HUES48 (cell line): ENCODE data around the gene HOXB2.

Experiments used
- H3K27ac ChIP-seq: one replicate; pipeline ENCODE4 v1.7.0; 2013; ENCODE audit warnings: low read depth, low read length, inconsistent platforms
- H3K27me3 ChIP-seq: 2 replicates; pipeline ENCODE4 v1.6.1; 2013; ENCODE audit warnings: mild to moderate bottlenecking, low read length; ENCODE audit not compliant: control insufficient read depth, insufficient read depth
- H3K36me3 ChIP-seq: 2 replicates; pipeline ENCODE4 v1.6.1; 2013; ENCODE audit warnings: low read length; ENCODE audit not compliant: control insufficient read depth, insufficient read depth
- H3K4me1 ChIP-seq: 2 replicates; pipeline ENCODE4 v1.6.1; 2013; ENCODE audit warnings: mild to moderate bottlenecking, low read length; ENCODE audit not compliant: control insufficient read depth, insufficient read depth
- H3K4me3 ChIP-seq: 2 replicates; pipeline ENCODE4 v1.5.1; 2013; ENCODE audit warnings: mild to moderate bottlenecking, low read depth, low read length
- H3K9ac ChIP-seq: 2 replicates; pipeline ENCODE4 v1.6.1; 2013; ENCODE audit warnings: mild to moderate bottlenecking, low read depth, low read length, moderate library complexity
- H3K9me3 ChIP-seq: 2 replicates; pipeline ENCODE4 v1.6.1; 2013; ENCODE audit warnings: low read length; ENCODE audit not compliant: control insufficient read depth, insufficient read depth

Gene HOXB2

GRCh38 chr17:48549914-48550501 is 5.1 kb upstream of the HOXB2 start:
- peaks cover 100% of the 10 kb centered on the region for H3K27me3 ChIP-seq
- peaks cover 46% of the 10 kb centered on the region for H3K4me1 ChIP-seq
- H3K9me3 ChIP-seq: no peaks in the 10 kb centered on the region

DNA sequence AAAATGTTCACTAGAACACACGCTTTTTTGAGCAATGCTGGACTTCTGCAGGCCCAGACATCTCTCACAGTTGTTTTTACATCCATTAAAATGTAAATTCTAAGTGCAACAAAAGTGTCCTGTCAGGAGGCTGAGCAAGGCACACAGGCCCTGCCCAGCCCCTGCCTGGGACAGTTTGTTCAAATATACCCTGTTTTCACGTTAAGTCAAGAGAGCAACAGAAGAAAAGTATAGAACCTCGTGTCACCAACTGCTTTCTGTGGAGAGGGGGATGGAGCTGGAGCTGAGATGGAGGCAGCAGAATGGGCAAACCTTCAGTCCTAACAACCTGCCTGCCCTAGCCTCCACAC is 4.3 kb upstream of the HOXB2 start:
- Histone ChIP-seq H3K9ac (no peak overlapping the region), H3K36me3 (no peaks in the 10 kb centered on the region)

More at GRCh38 chr17:48549914-48550501, 5.1 kb upstream of the HOXB2 start:
- 0 out of 2 replicates have a peak overlapping the region, but pooled peaks have one; percentile 19 for H3K4me3 ChIP-seq
- no peak overlapping the region for H3K27ac ChIP-seq
- no peak overlapping the region for H3K9ac ChIP-seq
- H3K36me3 ChIP-seq: no peaks in the 10 kb centered on the region

GRCh38 chr17:48548523-48549280 is 3.8 kb upstream of the HOXB2 start:
- H3K27ac ChIP-seq: no peak overlapping the region
- peaks cover 100% of the 10 kb centered on the region for H3K27me3 ChIP-seq
- no peak overlapping the region for H3K4me3 ChIP-seq
- no peaks in the 10 kb centered on the region for H3K9me3 ChIP-seq
- H3K4me1 ChIP-seq: peaks cover 42% of the 10 kb centered on the region
- H3K9ac ChIP-seq: no peak overlapping the region
- H3K36me3 ChIP-seq: no peaks in the 10 kb centered on the region

More for the DNA sequence above, 4.3 kb upstream of the HOXB2 start:
- H3K9me3 ChIP-seq: no peaks in the 10 kb centered on the region
- peaks cover 100% of the 10 kb centered on the region for H3K27me3 ChIP-seq
- peaks cover 42% of the 10 kb centered on the region for H3K4me1 ChIP-seq
- no peak overlapping the region for H3K4me3 ChIP-seq
- H3K27ac ChIP-seq: no peak overlapping the region

DNA sequence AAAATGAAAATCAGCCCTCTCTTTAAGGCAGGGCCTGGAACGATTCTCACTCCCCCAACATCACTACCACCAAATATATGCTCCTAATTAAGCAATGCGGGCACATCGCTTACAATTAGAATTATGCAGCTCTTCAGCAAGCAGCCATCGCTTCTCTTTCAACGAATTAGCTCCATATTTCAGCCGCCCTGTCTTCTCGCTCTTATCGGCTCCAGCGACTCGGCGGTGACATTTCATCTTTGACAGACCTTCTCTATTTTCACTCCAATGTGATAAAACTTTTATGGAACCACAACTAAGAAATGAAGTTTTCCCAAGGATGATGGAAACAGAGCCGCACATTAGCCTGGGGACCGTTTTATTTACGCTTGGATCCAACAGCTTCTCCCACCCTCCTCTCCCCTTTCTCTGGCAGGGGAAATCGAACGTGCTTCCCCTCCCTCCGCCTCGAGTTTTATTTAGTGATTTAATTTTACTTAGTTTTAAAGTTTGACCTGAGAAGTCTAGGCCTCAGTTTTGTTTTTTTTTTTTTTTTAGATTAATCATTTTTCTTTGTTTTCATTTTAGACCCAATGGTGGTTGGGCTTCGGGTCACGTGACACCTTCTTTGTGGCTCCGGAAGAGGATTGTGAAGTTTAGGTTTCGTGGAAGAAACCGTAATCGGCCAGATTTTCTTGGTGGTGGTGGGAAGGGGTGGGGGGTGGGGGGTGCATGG is 3.1 kb upstream of the HOXB2 start:
- no peaks in the 10 kb centered on the region for H3K36me3 ChIP-seq
- H3K9ac ChIP-seq: no peak overlapping the region
- no peaks in the 10 kb centered on the region for H3K9me3 ChIP-seq
- peak overlapping the region; percentile 36 for H3K4me3 ChIP-seq
- peaks cover 43% of the 10 kb centered on the region for H3K4me1 ChIP-seq
- H3K27ac ChIP-seq: no peak overlapping the region
- peaks cover 100% of the 10 kb centered on the region for H3K27me3 ChIP-seq

GRCh38 chr17:48546924-48547807 is 2.3 kb upstream of the HOXB2 start:
- H3K4me3 ChIP-seq: peak overlapping the region; percentile 16; the same call in 1 of the 2 replicates
- no peak overlapping the region for H3K27ac ChIP-seq
- no peaks in the 10 kb centered on the region for H3K9me3 ChIP-seq
- H3K36me3 ChIP-seq: no peaks in the 10 kb centered on the region
- peaks cover 50% of the 10 kb centered on the region for H3K4me1 ChIP-seq
- no peak overlapping the region for H3K9ac ChIP-seq
- H3K27me3 ChIP-seq: peaks cover 100% of the 10 kb centered on the region

DNA sequence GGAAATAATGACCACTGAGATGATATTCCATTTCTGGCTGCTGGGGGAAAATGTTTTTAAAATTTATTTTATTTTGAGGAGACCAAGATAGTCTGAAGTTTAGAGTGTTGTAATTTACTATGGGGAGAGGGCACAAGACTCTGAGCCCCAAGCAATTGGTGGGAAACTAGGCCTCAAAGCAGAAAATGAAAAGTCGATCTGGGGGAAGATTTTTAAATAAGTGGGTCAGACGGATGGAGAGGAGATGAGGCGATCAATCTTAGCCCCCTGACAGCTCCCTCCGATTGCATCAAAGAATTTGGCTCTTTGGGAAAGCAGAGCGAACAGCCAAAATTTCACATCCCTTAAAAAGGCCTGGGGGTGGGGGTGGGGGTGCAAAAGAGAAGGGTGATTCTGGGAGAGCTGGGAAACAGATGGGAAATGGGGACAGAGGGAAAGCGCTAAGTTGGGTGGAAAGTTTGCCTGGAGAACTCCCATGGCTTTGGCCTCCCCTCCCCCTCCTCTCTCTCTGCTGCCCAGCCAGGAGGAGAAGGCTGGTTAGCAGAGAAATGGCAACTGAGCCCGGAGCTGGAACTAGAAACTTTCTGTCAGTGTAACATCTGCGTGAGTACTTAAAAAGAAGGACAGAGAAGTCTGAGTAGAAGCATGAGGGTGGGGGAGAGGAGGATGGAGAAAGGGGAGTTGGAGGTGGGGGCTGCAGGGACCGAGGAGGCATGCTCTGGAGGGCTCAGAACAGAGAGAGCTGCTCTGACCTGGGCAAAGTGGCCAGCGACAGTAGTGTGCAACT is 1.4 kb upstream of the HOXB2 start:
- no peak overlapping the region for H3K9ac ChIP-seq
- no peaks in the 10 kb centered on the region for H3K9me3 ChIP-seq
- peaks cover 54% of the 10 kb centered on the region for H3K4me1 ChIP-seq
- peak overlapping the region; percentile 5; the same call in 1 of the 2 replicates for H3K4me3 ChIP-seq
- no peak overlapping the region for H3K27ac ChIP-seq
- no peaks in the 10 kb centered on the region for H3K36me3 ChIP-seq
- peaks cover 100% of the 10 kb centered on the region for H3K27me3 ChIP-seq

DNA sequence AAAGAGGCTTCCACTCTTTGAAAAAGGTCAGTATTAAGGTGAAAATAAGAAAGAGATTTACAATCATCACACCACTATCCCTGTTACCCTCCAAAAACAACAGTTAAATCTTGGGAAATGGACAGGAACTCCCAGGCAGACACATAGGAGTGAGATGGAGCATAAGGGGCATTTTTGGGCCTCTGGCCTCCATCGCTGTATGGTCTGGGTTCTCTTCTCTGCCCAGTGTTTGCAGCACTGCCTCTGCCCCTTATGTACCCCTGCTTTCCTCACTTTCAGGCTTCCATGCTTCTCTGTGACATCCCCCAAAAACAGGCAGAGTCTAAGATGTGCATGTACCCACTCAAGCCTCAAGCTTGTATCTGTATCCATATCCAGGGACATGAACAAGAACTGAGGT is 630 bp upstream of the HOXB2 start:
- Histone ChIP-seq H3K9ac (no peak overlapping the region), H3K4me1 (peaks cover 59% of the 10 kb centered on the region), H3K27me3 (peaks cover 100% of the 10 kb centered on the region), H3K9me3 (no peaks in the 10 kb centered on the region), H3K36me3 (no peaks in the 10 kb centered on the region), H3K4me3 (no peak overlapping the region), H3K27ac (no peak overlapping the region)

- Histone ChIP-seq H3K9me3 (no peaks in the 10 kb centered on the region), H3K27me3 (peaks cover 100% of the 10 kb centered on the region), H3K27ac (no peak overlapping the region), H3K9ac (no peak overlapping the region), H3K36me3 (no peaks in the 10 kb centered on the region), H3K4me3 (peak overlapping the region; percentile 32), H3K4me1 (peaks cover 56% of the 10 kb centered on the region)
Measured at GRCh38 chr17:48544349-48545021, 424 bp downstream of the HOXB2 start.

GRCh38 chr17:48543854-48544348 is 1.0 kb downstream of the HOXB2 start:
- H3K36me3 ChIP-seq: no peaks in the 10 kb centered on the region
- no peak overlapping the region for H3K9ac ChIP-seq
- H3K4me1 ChIP-seq: peaks cover 50% of the 10 kb centered on the region
- no peaks in the 10 kb centered on the region for H3K9me3 ChIP-seq
- H3K27ac ChIP-seq: no peak overlapping the region
- H3K4me3 ChIP-seq: peak overlapping the region; percentile 32
- H3K27me3 ChIP-seq: peaks cover 100% of the 10 kb centered on the region
